ENCODE results near the gene ACVR1B.

DNA sequence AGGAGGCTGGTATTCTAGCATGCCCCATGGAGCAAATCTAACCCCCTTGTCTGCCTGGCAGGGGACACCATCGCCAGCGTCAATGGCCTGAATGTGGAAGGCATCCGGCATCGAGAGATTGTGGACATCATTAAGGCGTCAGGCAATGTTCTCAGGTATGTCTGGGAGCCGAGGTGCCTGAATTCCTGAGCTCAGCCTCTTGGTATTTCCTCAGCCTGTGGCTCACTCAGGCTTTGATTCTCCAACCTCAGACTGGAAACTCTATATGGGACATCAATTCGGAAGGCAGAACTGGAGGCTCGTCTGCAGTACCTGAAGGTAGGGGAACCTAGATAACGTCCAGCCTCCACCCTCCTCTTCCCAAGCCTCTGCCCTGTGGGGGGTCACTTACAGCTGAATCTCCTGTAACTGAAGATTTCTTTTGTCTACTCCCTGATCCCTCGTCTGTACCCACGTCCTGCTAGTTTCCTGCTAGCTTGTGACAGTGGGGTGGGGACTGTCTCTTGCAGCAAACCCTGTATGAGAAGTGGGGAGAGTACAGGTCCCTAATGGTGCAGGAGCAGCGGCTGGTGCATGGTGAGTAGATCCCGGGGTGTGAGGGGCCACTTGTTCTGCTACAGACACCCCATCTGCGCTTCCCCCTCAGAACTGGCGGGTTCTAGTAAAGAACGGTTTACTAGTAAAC, 62.3 kb downstream of the ACVR1B start:
- TF ChIP-seq, protein P1, sequence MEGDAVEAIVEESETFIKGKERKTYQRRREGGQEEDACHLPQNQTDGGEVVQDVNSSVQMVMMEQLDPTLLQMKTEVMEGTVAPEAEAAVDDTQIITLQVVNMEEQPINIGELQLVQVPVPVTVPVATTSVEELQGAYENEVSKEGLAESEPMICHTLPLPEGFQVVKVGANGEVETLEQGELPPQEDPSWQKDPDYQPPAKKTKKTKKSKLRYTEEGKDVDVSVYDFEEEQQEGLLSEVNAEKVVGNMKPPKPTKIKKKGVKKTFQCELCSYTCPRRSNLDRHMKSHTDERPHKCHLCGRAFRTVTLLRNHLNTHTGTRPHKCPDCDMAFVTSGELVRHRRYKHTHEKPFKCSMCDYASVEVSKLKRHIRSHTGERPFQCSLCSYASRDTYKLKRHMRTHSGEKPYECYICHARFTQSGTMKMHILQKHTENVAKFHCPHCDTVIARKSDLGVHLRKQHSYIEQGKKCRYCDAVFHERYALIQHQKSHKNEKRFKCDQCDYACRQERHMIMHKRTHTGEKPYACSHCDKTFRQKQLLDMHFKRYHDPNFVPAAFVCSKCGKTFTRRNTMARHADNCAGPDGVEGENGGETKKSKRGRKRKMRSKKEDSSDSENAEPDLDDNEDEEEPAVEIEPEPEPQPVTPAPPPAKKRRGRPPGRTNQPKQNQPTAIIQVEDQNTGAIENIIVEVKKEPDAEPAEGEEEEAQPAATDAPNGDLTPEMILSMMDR (IDR thresholded peaks at IDR 0.05): no peak
- TF ChIP-seq POLR2A (IDR thresholded peaks at IDR 0.05) (no peak), POLR2AphosphoS5 (IDR thresholded peaks at IDR 0.05; ENCODE audit: insufficient read depth in 1 of 2, low read depth in 1 of 2) (no peak)

Data from vagina (tissue), 2 donors.